ENCODE measurements around the gene KRT5. TPM values are rescaled to one million over a fixed set of nuclear protein-coding genes. Genes with fewer than 3 reads are reported as not detected.
"Not testable (repeated sequence)": the region's sequence is repeated elsewhere in the genome, so short reads cannot be mapped to it uniquely, and the experiment has no call there.

KRT5 gene
- total RNA-seq, 1 experiment from 2014 or later = 0.67 TPM

- no TSS peak for BruUV-seq (replicated peaks)
- POLR2A ChIA-PET (ENCODE audit: low non-redundant PET) = no interaction called here
- intact Hi-C loops (cut with micrococcal nuclease; ENCODE audit: unreplicated experiment) = no loop called here
Measured at GRCh38 chr12:52494100-52494499, 26.1 kb downstream of the KRT5 start.

GRCh38 chr12:52493172-52493571, 27.0 kb downstream of the KRT5 start, which contains the start of gene KRT6A:
TSS of gene KRT6A (minus strand) at chr12:52493257. CDS start at chr12:52493188, 69 bp downstream.
- no peaks in the 10 kb centered on the region for H3K36me3 ChIP-seq (ENCODE audit: insufficient read depth, low read length, poor library complexity, severe bottlenecking)
- intact Hi-C loops (cut with micrococcal nuclease; ENCODE audit: unreplicated experiment) = no loop called here
- DNase-seq (ENCODE audit: low spot score) = no peak
- POLR2A ChIA-PET (ENCODE audit: low non-redundant PET) = no interaction called here
- H3K9me3 ChIP-seq (ENCODE audit: low read depth, low read length, poor library complexity, severe bottlenecking) = no peaks in the 10 kb centered on the region
- BruUV-seq (replicated peaks) = no TSS peak
- peaks cover 12% of the 10 kb centered on the region for H3K4me1 ChIP-seq (ENCODE audit: insufficient read depth, low read length, poor library complexity, severe bottlenecking)
- peaks cover 21% of the 10 kb centered on the region for H3K27me3 ChIP-seq (replicated peaks; ENCODE audit: insufficient read depth, low read depth, low read length, poor library complexity)
- no peak for TF ChIP-seq CTCF (conservative IDR thresholded peaks at IDR 0.05; ENCODE audit: low read depth, low read length)
- TF ChIP-seq EZH2 (IDR thresholded peaks at IDR 0.05; ENCODE audit: borderline replicate concordance, low read depth, low read length, poor library complexity, severe bottlenecking) = no peak
- CTCF ChIA-PET = no interaction called here
- no peak within 1 kb of the TSS for H3K4me3 ChIP-seq (ENCODE audit: low read depth, low read length, poor library complexity, severe bottlenecking)
- no peak within 1 kb of the TSS for H3K27ac ChIP-seq (ENCODE audit: low read depth, low read length, poor library complexity, severe bottlenecking)

More at GRCh38 chr12:52494100-52494499, 26.1 kb downstream of the KRT5 start:
- CTCF ChIA-PET = no interaction called here
- no peak for DNase-seq (ENCODE audit: low spot score)
- Histone ChIP-seq H3K4me1 (ENCODE audit: insufficient read depth, low read length, poor library complexity, severe bottlenecking) (peaks cover 12% of the 10 kb centered on the region), H3K27ac (ENCODE audit: low read depth, low read length, poor library complexity, severe bottlenecking) (no peak overlapping the region), H3K36me3 (ENCODE audit: insufficient read depth, low read length, poor library complexity, severe bottlenecking) (no peaks in the 10 kb centered on the region), H3K9me3 (ENCODE audit: low read depth, low read length, poor library complexity, severe bottlenecking) (no peaks in the 10 kb centered on the region), H3K4me3 (ENCODE audit: low read depth, low read length, poor library complexity, severe bottlenecking) (no peak overlapping the region), H3K27me3 (replicated peaks; ENCODE audit: insufficient read depth, low read depth, low read length, poor library complexity) (peaks cover 21% of the 10 kb centered on the region)
- TF ChIP-seq CTCF (conservative IDR thresholded peaks at IDR 0.05; ENCODE audit: low read depth, low read length) = no peak
- TF ChIP-seq EZH2 (IDR thresholded peaks at IDR 0.05; ENCODE audit: borderline replicate concordance, low read depth, low read length, poor library complexity, severe bottlenecking) = no peak

- H3K9me3 ChIP-seq (ENCODE audit: low read depth, low read length, poor library complexity, severe bottlenecking); H3K27ac ChIP-seq (ENCODE audit: low read depth, low read length, poor library complexity, severe bottlenecking); POLR2A ChIA-PET (ENCODE audit: low non-redundant PET); H3K36me3 ChIP-seq (ENCODE audit: insufficient read depth, low read length, poor library complexity, severe bottlenecking); CTCF ChIA-PET; intact Hi-C loops (cut with micrococcal nuclease; ENCODE audit: unreplicated experiment); DNase-seq (ENCODE audit: low spot score); BruUV-seq (replicated peaks); H3K4me3 ChIP-seq (ENCODE audit: low read depth, low read length, poor library complexity, severe bottlenecking): not testable (repeated sequence)
- Histone ChIP-seq H3K27me3 (replicated peaks; ENCODE audit: insufficient read depth, low read depth, low read length, poor library complexity) (peaks cover 21% of the 10 kb centered on the region), H3K4me1 (ENCODE audit: insufficient read depth, low read length, poor library complexity, severe bottlenecking) (peaks cover 12% of the 10 kb centered on the region)
Measured at GRCh38 chr12:52492405-52492804, 27.8 kb downstream of the KRT5 start.

GRCh38 chr12:52491495-52491894, 28.7 kb downstream of the KRT5 start:
- H3K4me3 ChIP-seq (ENCODE audit: low read depth, low read length, poor library complexity, severe bottlenecking); POLR2A ChIA-PET (ENCODE audit: low non-redundant PET); DNase-seq (ENCODE audit: low spot score); intact Hi-C loops (cut with micrococcal nuclease; ENCODE audit: unreplicated experiment); H3K4me1 ChIP-seq (ENCODE audit: insufficient read depth, low read length, poor library complexity, severe bottlenecking); BruUV-seq (replicated peaks); H3K9me3 ChIP-seq (ENCODE audit: low read depth, low read length, poor library complexity, severe bottlenecking); H3K27ac ChIP-seq (ENCODE audit: low read depth, low read length, poor library complexity, severe bottlenecking); CTCF ChIA-PET; H3K36me3 ChIP-seq (ENCODE audit: insufficient read depth, low read length, poor library complexity, severe bottlenecking): not testable (repeated sequence)
- peaks cover 25% of the 10 kb centered on the region for H3K27me3 ChIP-seq (replicated peaks; ENCODE audit: insufficient read depth, low read depth, low read length, poor library complexity)

Data from A673 (cell line).